Activated T-helper 2 cell treated with anti-CD3 and anti-CD28 coated beads, Interferon-gamma antibody, Interleukin-2, Interleukin-4, amounts not matched to agents 10 μg/mL and 5 μg/mL and 100 μg/mL, durations not matched to agents 14 hours and 24 hours and 36 hours (primary cell): Measurements from ENCODE around the gene MAGI2. TPM values are rescaled to one million over a fixed set of nuclear protein-coding genes. Genes with fewer than 3 reads are reported as not detected.

Source experiments
- DNase-seq: peaks from one replicate; pipeline ENCODE4 v3.0.0; 2021; ENCODE audit warnings: low spot score
- H3K27ac Mint-ChIP-seq: one replicate; pipeline ENCODE4 v1.8.0; 2021; ENCODE audit warnings: mixed read lengths
- H3K27me3 Mint-ChIP-seq: one replicate; pipeline ENCODE4 v1.8.0; 2021; ENCODE audit warnings: low read depth, mixed read lengths
- H3K36me3 Mint-ChIP-seq: one replicate; pipeline ENCODE4 v1.8.0; 2021; ENCODE audit warnings: low read depth, mixed read lengths
- H3K4me1 Mint-ChIP-seq: one replicate; pipeline ENCODE4 v1.8.0; 2021; ENCODE audit warnings: low read depth, mixed read lengths
- H3K4me3 Mint-ChIP-seq: one replicate; pipeline ENCODE4 v1.8.0; 2021; ENCODE audit warnings: low read depth, mild to moderate bottlenecking, moderate library complexity, mixed read lengths
- H3K9me3 Mint-ChIP-seq: one replicate; pipeline ENCODE4 v1.8.0; 2021; ENCODE audit warnings: mixed read lengths
- intact Hi-C: fragments of 100-400 bp; cut with micrococcal nuclease; formaldehyde crosslinking; loops from one replicate; pipeline ENCODE4 v1.15.1; 2023
- total RNA-seq: library from RNA; stranded (reverse); gene quantifications from 2 replicates; pipeline ENCODE4 v1.2.3, GENCODE V29; 2022

The MAGI2 gene
- total RNA-seq, 1 donor from 2014 or later, result 0.21 TPM

- Mint-ChIP-seq H3K27me3 (no peaks in the 10 kb centered on the region), H3K4me3 (no peak overlapping the region), H3K9me3 (no peaks in the 10 kb centered on the region), H3K27ac (no peak overlapping the region), H3K36me3 (no peaks in the 10 kb centered on the region), H3K4me1 (no peaks in the 10 kb centered on the region)
- no peak for DNase-seq
- intact Hi-C loops, result no loop called here
Measured at GRCh38 chr7:78780560-78780959, 672.9 kb downstream of the MAGI2 start.

GRCh38 chr7:78779788-78780187, 673.7 kb downstream of the MAGI2 start:
- H3K27me3 Mint-ChIP-seq, result no peaks in the 10 kb centered on the region
- H3K27ac Mint-ChIP-seq, result no peak overlapping the region
- no peaks in the 10 kb centered on the region for H3K36me3 Mint-ChIP-seq
- no peaks in the 10 kb centered on the region for H3K9me3 Mint-ChIP-seq
- H3K4me3 Mint-ChIP-seq, result no peak overlapping the region
- no peak for DNase-seq
- no peaks in the 10 kb centered on the region for H3K4me1 Mint-ChIP-seq
- intact Hi-C loops, result no loop called here

GRCh38 chr7:78777829-78778228, 675.6 kb downstream of the MAGI2 start:
- Mint-ChIP-seq H3K9me3 (no peaks in the 10 kb centered on the region), H3K27ac (no peak overlapping the region), H3K36me3 (no peaks in the 10 kb centered on the region), H3K27me3 (no peaks in the 10 kb centered on the region), H3K4me1 (no peaks in the 10 kb centered on the region), H3K4me3 (no peak overlapping the region)
- DNase-seq, result no peak
- intact Hi-C loops, result no loop called here

- Mint-ChIP-seq H3K27ac (no peak overlapping the region), H3K4me3 (no peak overlapping the region), H3K4me1 (no peaks in the 10 kb centered on the region), H3K36me3 (no peaks in the 10 kb centered on the region), H3K9me3 (no peaks in the 10 kb centered on the region), H3K27me3 (peaks cover 3% of the 10 kb centered on the region)
- intact Hi-C loops, result no loop called here
- no peak for DNase-seq
Measured at GRCh38 chr7:78770422-78771410, 682.8 kb downstream of the MAGI2 start.

GRCh38 chr7:78769481-78770101, 683.9 kb downstream of the MAGI2 start:
- Mint-ChIP-seq H3K27me3 (peaks cover 3% of the 10 kb centered on the region), H3K36me3 (no peaks in the 10 kb centered on the region), H3K27ac (no peak overlapping the region), H3K4me1 (no peaks in the 10 kb centered on the region), H3K9me3 (no peaks in the 10 kb centered on the region), H3K4me3 (no peak overlapping the region)
- intact Hi-C loops, result no loop called here
- DNase-seq, result no peak

GRCh38 chr7:78768859-78769258, 684.6 kb downstream of the MAGI2 start:
- Mint-ChIP-seq H3K27ac (no peak overlapping the region), H3K36me3 (no peaks in the 10 kb centered on the region), H3K4me1 (no peaks in the 10 kb centered on the region), H3K4me3 (no peak overlapping the region), H3K27me3 (peaks cover 3% of the 10 kb centered on the region), H3K9me3 (no peaks in the 10 kb centered on the region)
- intact Hi-C loops, result no loop called here
- no peak for DNase-seq

GRCh38 chr7:78765943-78766729, 687.3 kb downstream of the MAGI2 start:
- Mint-ChIP-seq H3K4me1 (no peaks in the 10 kb centered on the region), H3K36me3 (no peaks in the 10 kb centered on the region), H3K27ac (no peak overlapping the region), H3K4me3 (no peak overlapping the region), H3K27me3 (peaks cover 2% of the 10 kb centered on the region), H3K9me3 (no peaks in the 10 kb centered on the region)
- no peak for DNase-seq
- intact Hi-C loops, result no loop called here

- Mint-ChIP-seq H3K36me3 (no peaks in the 10 kb centered on the region), H3K4me3 (no peak overlapping the region), H3K27me3 (no peaks in the 10 kb centered on the region), H3K9me3 (no peaks in the 10 kb centered on the region), H3K27ac (no peak overlapping the region), H3K4me1 (no peaks in the 10 kb centered on the region)
- intact Hi-C loops, result no loop called here
- no peak for DNase-seq
Measured at GRCh38 chr7:78764571-78764970, 688.9 kb downstream of the MAGI2 start.

- intact Hi-C loops, result no loop called here
- Mint-ChIP-seq H3K9me3 (no peaks in the 10 kb centered on the region), H3K4me3 (no peak overlapping the region), H3K4me1 (no peaks in the 10 kb centered on the region), H3K27ac (no peak overlapping the region), H3K27me3 (no peaks in the 10 kb centered on the region), H3K36me3 (no peaks in the 10 kb centered on the region)
- DNase-seq, result no peak
Measured at GRCh38 chr7:78762625-78763024, 690.8 kb downstream of the MAGI2 start.

GRCh38 chr7:78760620-78761355, 692.7 kb downstream of the MAGI2 start:
- intact Hi-C loops, result no loop called here
- H3K4me3 Mint-ChIP-seq, result no peak overlapping the region
- no peak for DNase-seq
- no peak overlapping the region for H3K27ac Mint-ChIP-seq
- H3K9me3 Mint-ChIP-seq, result no peaks in the 10 kb centered on the region
- no peaks in the 10 kb centered on the region for H3K4me1 Mint-ChIP-seq
- H3K27me3 Mint-ChIP-seq, result no peaks in the 10 kb centered on the region
- H3K36me3 Mint-ChIP-seq, result no peaks in the 10 kb centered on the region

- intact Hi-C loops, result no loop called here
- Mint-ChIP-seq H3K27ac (no peak overlapping the region), H3K27me3 (no peaks in the 10 kb centered on the region)
Measured at GRCh38 chr7:78752554-78752953, 700.9 kb downstream of the MAGI2 start.

GRCh38 chr7:78751253-78751652, 702.2 kb downstream of the MAGI2 start:
- intact Hi-C loops, result no loop called here
- no peak for DNase-seq
- Mint-ChIP-seq H3K4me1 (no peaks in the 10 kb centered on the region), H3K4me3 (no peak overlapping the region), H3K9me3 (peaks cover 8% of the 10 kb centered on the region), H3K27ac (no peak overlapping the region), H3K27me3 (no peaks in the 10 kb centered on the region), H3K36me3 (no peaks in the 10 kb centered on the region)

More at GRCh38 chr7:78752554-78752953, 700.9 kb downstream of the MAGI2 start:
- no peaks in the 10 kb centered on the region for H3K36me3 Mint-ChIP-seq
- no peaks in the 10 kb centered on the region for H3K4me1 Mint-ChIP-seq
- peaks cover 8% of the 10 kb centered on the region for H3K9me3 Mint-ChIP-seq
- DNase-seq, result no peak
- H3K4me3 Mint-ChIP-seq, result no peak overlapping the region
